ENCODE measurements around the gene IL1R2.

GRCh38 chr2:102025016-102025501 lies 33.3 kb downstream of the IL1R2 start:
- no peak for TF ChIP-seq CTCF (IDR thresholded peaks at IDR 0.05)
- no peak for TF ChIP-seq POLR2A (IDR thresholded peaks at IDR 0.05)

Data from Peyer's patch (tissue), 4 donors.